Measurements from ENCODE around the gene P2RY2.

The P2RY2 gene

GRCh38 chr11:73242251-73243092, 24.4 kb downstream of the P2RY2 start:
- DNase-seq (ENCODE audit: low read depth in 2 of 2, low spot score in 1 of 2): peak; percentile 31 to 48

GRCh38 chr11:73243093-73243485, 25.0 kb downstream of the P2RY2 start:
- DNase-seq (ENCODE audit: low read depth in 2 of 2, low spot score in 1 of 2): no peak

GRCh38 chr11:73244589-73245240, 26.6 kb downstream of the P2RY2 start:
- no peak for DNase-seq (ENCODE audit: low read depth in 2 of 2, low spot score in 1 of 2)

DNA sequence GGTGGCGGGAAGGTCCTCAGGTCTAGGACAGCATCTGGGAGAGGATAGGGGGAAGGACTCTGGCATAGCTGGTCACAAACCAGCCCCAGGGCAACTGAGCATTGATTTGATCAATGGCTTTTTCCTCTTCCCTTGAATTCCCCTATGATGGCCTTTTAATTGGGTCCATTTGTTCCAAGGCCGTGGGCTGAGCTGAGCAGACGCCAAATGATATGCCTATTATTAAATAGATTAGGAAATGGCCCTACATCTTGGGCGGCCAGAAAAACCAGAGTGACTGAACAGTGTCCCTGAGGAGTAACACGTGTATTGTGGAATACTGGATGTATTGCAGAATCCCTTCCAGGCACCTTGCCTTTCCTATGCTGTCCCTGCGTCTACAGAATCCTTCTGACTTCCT, 27.4 kb downstream of the P2RY2 start:
- no peak for DNase-seq (ENCODE audit: low read depth in 2 of 2, low spot score in 1 of 2)

- no peak for DNase-seq (ENCODE audit: low read depth in 2 of 2, low spot score in 1 of 2)
Measured at GRCh38 chr11:73246303-73246702, 28.2 kb downstream of the P2RY2 start.

- no peak for DNase-seq (ENCODE audit: low read depth in 2 of 2, low spot score in 1 of 2)
Measured at GRCh38 chr11:73248526-73249185, 30.6 kb downstream of the P2RY2 start.

DNA sequence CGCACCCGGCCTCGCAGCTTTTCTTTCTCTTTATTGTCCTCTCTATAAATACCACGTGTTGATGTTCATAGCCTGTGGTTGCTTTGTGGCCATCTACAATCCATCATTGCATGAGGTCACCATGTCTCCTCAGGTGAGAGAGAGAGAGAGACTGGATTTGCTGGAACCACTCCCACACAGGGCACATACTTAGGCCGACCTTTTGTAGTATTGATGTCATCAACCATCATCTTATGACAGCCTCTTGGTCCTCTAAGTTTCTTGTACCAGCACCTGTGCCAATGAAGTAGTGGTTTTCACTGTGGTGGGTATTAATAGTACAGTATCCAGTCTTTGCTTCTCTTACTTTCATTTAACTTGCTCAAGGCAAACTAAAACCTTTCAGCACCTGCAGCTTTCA, 31.2 kb downstream of the P2RY2 start:
- no peak for DNase-seq (ENCODE audit: low read depth in 2 of 2, low spot score in 1 of 2)

DNA sequence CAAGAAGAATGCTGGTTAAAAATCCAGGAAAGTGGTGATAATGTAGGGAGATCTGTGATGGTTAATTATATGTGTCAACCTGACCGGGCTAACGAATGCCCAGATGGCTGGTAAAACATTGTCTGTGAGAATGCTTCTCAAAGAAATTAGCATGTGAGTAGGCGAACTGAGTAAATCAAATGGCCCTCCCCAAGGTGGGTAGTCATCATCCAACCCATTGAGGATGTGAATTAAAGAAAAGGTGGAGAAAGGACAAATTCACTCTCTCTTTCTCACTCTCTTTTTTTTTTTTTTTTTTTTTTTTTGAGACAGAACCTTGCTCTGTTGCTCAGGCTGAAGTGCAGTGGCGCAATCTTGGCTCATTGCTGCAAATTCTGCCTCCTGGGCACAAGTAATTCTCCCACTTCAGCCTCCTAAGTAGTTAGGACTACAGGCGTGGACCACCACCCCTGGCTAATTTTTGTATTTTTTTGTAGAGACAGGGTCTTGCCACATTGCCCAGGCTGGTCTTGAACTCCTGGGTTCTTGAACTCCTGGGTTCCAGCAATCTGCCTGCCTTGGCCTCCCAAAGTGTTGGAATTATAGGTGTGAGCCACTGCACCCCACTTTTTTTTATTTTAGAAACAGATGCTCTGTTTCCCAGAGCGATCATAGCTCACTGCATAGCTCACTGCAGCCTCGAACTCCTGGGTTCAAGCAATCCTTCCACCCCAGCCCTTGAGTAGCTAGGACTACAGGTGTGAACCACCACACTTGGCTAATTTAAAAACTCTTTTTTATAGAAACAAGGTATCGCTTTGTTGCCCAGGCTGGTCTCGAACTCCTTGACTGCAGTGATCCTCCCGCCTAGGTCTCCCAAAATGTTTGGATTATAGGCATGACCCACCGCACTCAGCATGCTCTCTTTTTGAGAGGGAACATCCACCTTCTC, 32.0 kb downstream of the P2RY2 start:
- no peak for DNase-seq (ENCODE audit: low read depth in 2 of 2, low spot score in 1 of 2)

GRCh38 chr11:73252577-73253191, 34.6 kb downstream of the P2RY2 start:
- no peak for DNase-seq (ENCODE audit: low read depth in 2 of 2, low spot score in 1 of 2)

- no peak for DNase-seq (ENCODE audit: low read depth in 2 of 2, low spot score in 1 of 2)
Measured at GRCh38 chr11:73257342-73258103, 39.4 kb downstream of the P2RY2 start.

- no peak for DNase-seq (ENCODE audit: low read depth in 2 of 2, low spot score in 1 of 2)
Measured at GRCh38 chr11:73258104-73259035, 40.3 kb downstream of the P2RY2 start.

- DNase-seq (ENCODE audit: low read depth in 2 of 2, low spot score in 1 of 2): no peak
Measured at GRCh38 chr11:73259406-73260126, 41.5 kb downstream of the P2RY2 start.

DNA sequence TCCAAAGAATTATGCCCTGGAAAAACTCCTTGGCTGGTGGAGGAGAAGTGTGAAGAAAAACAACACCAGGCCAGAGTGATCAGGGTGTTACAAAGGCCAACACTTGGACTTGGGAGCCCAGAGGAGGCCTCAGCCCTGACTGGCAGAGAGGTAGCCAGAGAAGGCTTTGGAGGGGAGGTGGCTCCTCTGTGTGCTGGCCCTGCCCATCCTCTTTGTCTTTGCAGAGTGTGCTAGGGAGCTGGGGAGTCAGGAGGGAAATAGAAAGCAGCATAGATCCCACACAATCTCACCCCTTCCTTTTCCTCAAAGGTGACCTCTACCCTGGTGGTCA, 42.0 kb downstream of the P2RY2 start:
- no peak for DNase-seq (ENCODE audit: low read depth in 2 of 2, low spot score in 1 of 2)

DNA sequence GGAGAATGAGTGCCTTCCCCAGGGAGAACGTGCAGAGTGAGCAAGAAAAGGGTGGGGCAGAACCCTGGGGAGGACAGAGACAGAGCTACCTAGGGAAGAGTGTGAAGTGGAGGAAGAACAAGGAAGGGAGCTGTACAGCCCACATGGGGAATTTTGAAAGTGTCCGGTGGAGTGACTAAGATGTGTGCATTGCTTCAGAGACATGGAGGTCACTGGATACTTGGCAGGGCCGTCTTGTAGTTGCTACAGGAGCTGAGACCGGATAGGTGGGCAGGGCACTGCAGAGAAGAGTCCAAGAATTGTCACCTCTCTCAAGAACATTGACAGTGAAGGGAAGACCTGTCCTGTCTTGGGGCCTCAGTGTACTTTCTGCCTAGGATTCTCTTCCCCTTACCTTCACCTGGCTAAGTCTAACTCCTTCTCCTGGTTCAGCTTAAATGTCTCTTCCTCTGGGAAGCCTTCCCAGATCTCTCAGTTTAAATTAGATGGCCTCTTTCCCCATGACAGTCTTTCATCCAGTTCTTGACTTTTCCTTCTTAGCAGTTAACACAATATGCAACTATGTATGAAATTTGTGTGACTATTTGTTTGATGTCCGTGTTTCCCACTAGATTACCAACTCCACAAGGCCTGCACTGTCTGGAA, 44.9 kb downstream of the P2RY2 start:
- no peak for DNase-seq (ENCODE audit: low read depth in 2 of 2, low spot score in 1 of 2)

DNA sequence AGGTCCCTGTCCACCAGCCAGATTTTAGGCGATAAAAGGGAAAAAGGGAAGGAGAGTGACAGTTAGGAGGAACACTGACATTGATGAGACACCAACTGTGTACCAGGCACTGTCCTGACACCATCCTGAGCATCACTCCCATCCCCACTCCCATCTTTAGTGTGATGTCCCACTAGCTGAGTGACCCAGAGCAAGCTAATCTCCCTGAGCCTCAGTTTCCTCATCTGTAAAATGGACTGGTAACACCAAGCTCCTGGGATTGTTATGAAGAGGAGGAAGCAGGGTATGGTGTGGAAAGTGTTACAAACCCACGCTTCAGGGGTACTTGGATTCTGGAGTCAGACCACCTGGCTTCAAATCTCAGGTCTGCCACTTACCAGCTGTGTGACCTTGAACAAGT, 45.6 kb downstream of the P2RY2 start:
- DNase-seq (ENCODE audit: low read depth in 2 of 2, low spot score in 1 of 2): no peak

DNA sequence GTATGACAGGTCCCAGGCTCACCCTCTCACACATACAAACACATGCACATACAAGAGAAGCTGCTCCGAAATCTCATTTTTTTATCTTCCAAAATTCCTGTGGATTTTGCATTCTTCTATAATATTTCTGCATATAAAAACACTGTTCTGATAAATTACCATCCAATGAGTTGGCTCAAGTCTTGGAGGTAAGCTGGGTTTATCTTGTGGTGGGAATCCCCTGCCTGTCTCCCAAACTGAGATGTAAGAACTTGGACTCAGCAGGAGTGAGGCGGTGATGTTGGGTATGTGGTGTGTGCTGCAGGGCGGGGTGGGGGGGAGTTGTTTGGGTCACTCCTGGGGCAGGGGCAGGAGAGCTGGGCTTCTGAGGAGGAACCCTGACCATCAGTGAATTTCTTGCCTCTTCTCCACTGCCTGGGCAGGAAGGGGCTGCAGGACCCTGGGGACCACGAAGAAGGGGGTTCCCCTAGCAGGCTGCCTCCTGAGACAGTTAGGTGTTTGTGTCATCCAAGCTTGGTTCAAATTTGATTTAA, 47.3 kb downstream of the P2RY2 start:
- DNase-seq (ENCODE audit: low read depth in 2 of 2, low spot score in 1 of 2): no peak

- DNase-seq (ENCODE audit: low read depth in 2 of 2, low spot score in 1 of 2): no peak
Measured at GRCh38 chr11:73265853-73266645, 48.0 kb downstream of the P2RY2 start.
